DOHH2 (cell line): ENCODE data around the gene APOBEC4.

Experiments used
- H3F3A ChIP-seq: fragments of 200-600 bp; sonication (generic), shearing (Covaris generic); 2 replicates; pipeline ENCODE4 v1.6.0; 2016; ENCODE audit warnings: antibody characterized with exemption, mild to moderate bottlenecking; ENCODE audit not compliant: control insufficient read depth, insufficient read depth
- H3K27ac ChIP-seq: fragments of 200-600 bp; sonication (generic); 2 replicates; pipeline ENCODE4 v1.5.1; 2014; ENCODE audit warnings: low read depth, mild to moderate bottlenecking, low read length, moderate library complexity
- H3K27me3 ChIP-seq: fragments of 200-600 bp; sonication (generic); 2 replicates; pipeline ENCODE4 v1.6.1; 2014; ENCODE audit warnings: mild to moderate bottlenecking, low read length, mixed read lengths; ENCODE audit not compliant: control insufficient read depth
- H3K36me3 ChIP-seq: fragments of 200-600 bp; sonication (generic); 2 replicates; pipeline ENCODE4 v1.6.1; 2014; ENCODE audit warnings: mild to moderate bottlenecking, low read length, moderate library complexity, mixed read lengths; ENCODE audit not compliant: control insufficient read depth
- H3K4me1 ChIP-seq: fragments of 200-600 bp; sonication (generic); 2 replicates; pipeline ENCODE4 v1.6.1; 2014; ENCODE audit warnings: mild to moderate bottlenecking, low read length, mixed read lengths; ENCODE audit not compliant: control insufficient read depth
- H3K4me2 ChIP-seq: fragments of 200-600 bp; sonication (generic); 2 replicates; pipeline ENCODE4 v1.6.0; 2014; ENCODE audit warnings: mild to moderate bottlenecking, low read length, moderate library complexity
- H3K4me3 ChIP-seq: fragments of 200-600 bp; sonication (generic); 2 replicates; pipeline ENCODE4 v1.5.1; 2014; ENCODE audit warnings: mild to moderate bottlenecking, low read length, mixed read lengths
- H3K79me2 ChIP-seq: fragments of 200-600 bp; sonication (generic); 2 replicates; pipeline ENCODE4 v1.6.1; 2014; ENCODE audit warnings: mild to moderate bottlenecking, low read length, mixed read lengths; ENCODE audit not compliant: control insufficient read depth
- H3K9me2 ChIP-seq: fragments of 200-600 bp; sonication (generic); replicated peaks from 2 replicates; pipeline ENCODE4 v1.6.1; 2014; ENCODE audit warnings: mild to moderate bottlenecking, low read length, mixed read lengths; ENCODE audit not compliant: control insufficient read depth
- H3K9me3 ChIP-seq: fragments of 200-600 bp; sonication (generic); 2 replicates; pipeline ENCODE4 v1.6.1; 2014; ENCODE audit warnings: antibody characterized with exemption, low read length, mixed read lengths; ENCODE audit not compliant: control insufficient read depth, insufficient read depth
- H4K20me1 ChIP-seq: fragments of 200-600 bp; sonication (generic); 2 replicates; pipeline ENCODE4 v1.6.0; 2014; ENCODE audit warnings: low read depth, mild to moderate bottlenecking, antibody characterized with exemption, low read length, moderate library complexity; ENCODE audit not compliant: control insufficient read depth, insufficient read depth
- EZH2phosphoT487 ChIP-seq: fragments of 200-600 bp; sonication (generic); IDR thresholded peaks from 2 replicates; pipeline ENCODE4 v1.6.1; 2017; ENCODE audit warnings: borderline replicate concordance, mild to moderate bottlenecking, antibody characterized with exemption, low read length, moderate library complexity, mixed read lengths
- TF ChIP-seq, protein P1 (sequence below): fragments of 200-600 bp; sonication (generic); IDR thresholded peaks from one replicate; pipeline ENCODE4 v1.5.1; 2014; ENCODE audit warnings: antibody characterized with exemption, mild to moderate bottlenecking, low read depth, low read length; ENCODE audit not compliant: poor library complexity, severe bottlenecking

Gene APOBEC4

DNA sequence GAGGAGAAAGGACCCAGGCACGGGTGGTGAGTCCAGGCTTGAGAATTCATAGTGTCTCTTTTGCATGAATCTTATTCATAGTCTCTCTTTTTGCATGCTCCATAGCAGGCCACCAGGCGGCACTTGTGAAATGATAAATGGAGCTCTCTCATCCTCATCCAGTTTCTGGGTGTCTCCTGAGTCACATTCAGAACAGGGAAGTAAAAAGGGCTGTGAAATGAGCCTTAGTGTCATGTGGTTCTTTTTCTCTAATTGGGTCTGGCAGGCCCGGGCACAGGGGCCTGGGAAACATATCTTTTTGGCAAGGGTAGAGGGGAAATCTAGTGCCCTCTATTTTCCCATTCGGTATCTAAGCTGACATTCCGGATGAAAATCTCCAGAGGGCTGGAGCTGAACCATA lies 43.8 kb downstream of the APOBEC4 start:
- no peak for TF ChIP-seq EZH2phosphoT487
- TF ChIP-seq, protein P1, sequence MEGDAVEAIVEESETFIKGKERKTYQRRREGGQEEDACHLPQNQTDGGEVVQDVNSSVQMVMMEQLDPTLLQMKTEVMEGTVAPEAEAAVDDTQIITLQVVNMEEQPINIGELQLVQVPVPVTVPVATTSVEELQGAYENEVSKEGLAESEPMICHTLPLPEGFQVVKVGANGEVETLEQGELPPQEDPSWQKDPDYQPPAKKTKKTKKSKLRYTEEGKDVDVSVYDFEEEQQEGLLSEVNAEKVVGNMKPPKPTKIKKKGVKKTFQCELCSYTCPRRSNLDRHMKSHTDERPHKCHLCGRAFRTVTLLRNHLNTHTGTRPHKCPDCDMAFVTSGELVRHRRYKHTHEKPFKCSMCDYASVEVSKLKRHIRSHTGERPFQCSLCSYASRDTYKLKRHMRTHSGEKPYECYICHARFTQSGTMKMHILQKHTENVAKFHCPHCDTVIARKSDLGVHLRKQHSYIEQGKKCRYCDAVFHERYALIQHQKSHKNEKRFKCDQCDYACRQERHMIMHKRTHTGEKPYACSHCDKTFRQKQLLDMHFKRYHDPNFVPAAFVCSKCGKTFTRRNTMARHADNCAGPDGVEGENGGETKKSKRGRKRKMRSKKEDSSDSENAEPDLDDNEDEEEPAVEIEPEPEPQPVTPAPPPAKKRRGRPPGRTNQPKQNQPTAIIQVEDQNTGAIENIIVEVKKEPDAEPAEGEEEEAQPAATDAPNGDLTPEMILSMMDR: peak; percentile 62
- Histone ChIP-seq H3K27ac (no peak overlapping the region), H3K9me3 (no peaks in the 10 kb centered on the region), H3K4me1 (peaks cover 24% of the 10 kb centered on the region), H3F3A (no peaks in the 10 kb centered on the region), H3K4me2 (no peak overlapping the region; the same call in 1 of the 2 replicates), H3K4me3 (no peak overlapping the region), H4K20me1 (no peaks in the 10 kb centered on the region), H3K79me2 (no peaks in the 10 kb centered on the region), H3K36me3 (no peaks in the 10 kb centered on the region), H3K9me2 (no peaks in the 10 kb centered on the region), H3K27me3 (peaks cover 5% of the 10 kb centered on the region; the same call in 1 of the 2 replicates)

DNA sequence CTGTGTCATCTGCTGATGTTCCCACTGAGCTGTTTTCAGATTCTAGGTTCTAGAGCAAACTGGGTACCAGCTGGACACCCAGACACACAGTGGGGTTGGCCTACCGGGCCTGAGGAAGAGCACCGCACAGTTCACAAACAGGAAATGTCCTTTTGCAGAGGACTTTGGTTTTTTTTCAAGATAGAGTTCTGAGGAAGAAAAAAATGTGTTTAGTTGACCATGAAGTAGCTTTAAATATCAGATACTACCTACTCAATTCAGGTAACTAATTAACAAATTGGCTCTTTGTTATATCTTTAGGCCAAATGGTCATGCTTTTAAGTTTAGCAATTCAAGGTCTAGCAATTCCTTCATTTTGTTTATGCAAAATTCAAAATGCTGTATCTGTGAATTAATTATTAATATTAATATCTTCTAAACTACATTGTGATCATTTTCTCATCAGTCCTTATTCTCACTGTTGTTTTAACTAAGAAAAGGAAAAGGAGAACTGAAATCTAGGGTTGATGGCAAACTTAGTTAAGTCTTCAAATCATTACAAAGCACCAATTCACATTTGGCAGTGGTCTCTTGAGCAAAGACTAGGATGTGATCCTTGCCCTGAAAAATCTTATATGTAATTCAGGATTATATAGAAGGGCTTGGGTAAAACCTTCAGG lies 45.7 kb downstream of the APOBEC4 start:
- Histone ChIP-seq H3K4me1 (peaks cover 24% of the 10 kb centered on the region), H3K9me3 (no peaks in the 10 kb centered on the region)
- no peak for TF ChIP-seq EZH2phosphoT487
- TF ChIP-seq, protein P1: no peak

DNA sequence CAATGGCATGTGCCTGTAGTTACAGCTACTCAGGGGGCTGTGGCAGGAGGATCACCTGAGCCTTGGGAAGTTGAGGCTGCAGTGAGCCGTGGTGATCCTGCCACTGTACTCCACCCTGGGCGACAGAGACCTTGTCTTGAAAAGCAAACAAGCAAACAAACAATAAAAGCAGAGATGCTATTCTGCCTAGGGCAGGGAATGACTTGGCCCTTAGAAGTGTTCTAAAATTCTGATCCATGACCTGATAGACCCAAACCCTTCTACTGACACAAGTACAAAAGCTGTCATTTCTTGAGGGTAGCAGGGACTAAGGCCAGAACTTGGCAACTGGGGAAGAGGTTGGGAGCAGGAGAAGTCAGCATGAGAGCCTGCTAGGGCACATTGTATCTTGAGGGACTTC lies 47.2 kb downstream of the APOBEC4 start:
- TF ChIP-seq, protein P1: no peak
- no peak for TF ChIP-seq EZH2phosphoT487

More for the DNA sequence above, 45.7 kb downstream of the APOBEC4 start:
- Histone ChIP-seq H3K79me2 (no peaks in the 10 kb centered on the region), H4K20me1 (no peaks in the 10 kb centered on the region), H3K4me3 (no peak overlapping the region), H3F3A (no peaks in the 10 kb centered on the region), H3K27ac (no peak overlapping the region), H3K9me2 (no peaks in the 10 kb centered on the region), H3K27me3 (peaks cover 13% of the 10 kb centered on the region), H3K36me3 (no peaks in the 10 kb centered on the region), H3K4me2 (no peak overlapping the region)

More for the DNA sequence above, 47.2 kb downstream of the APOBEC4 start:
- no peak overlapping the region for H3K4me2 ChIP-seq
- no peak overlapping the region for H3K27ac ChIP-seq
- H3K4me1 ChIP-seq: peaks cover 24% of the 10 kb centered on the region
- no peaks in the 10 kb centered on the region for H3K9me3 ChIP-seq
- H3K36me3 ChIP-seq: no peaks in the 10 kb centered on the region
- no peaks in the 10 kb centered on the region for H4K20me1 ChIP-seq
- H3F3A ChIP-seq: no peaks in the 10 kb centered on the region
- no peaks in the 10 kb centered on the region for H3K79me2 ChIP-seq
- no peaks in the 10 kb centered on the region for H3K9me2 ChIP-seq
- H3K27me3 ChIP-seq: peaks cover 14% of the 10 kb centered on the region
- no peak overlapping the region for H3K4me3 ChIP-seq
